ENCODE results near the gene GTF3A.

GRCh38 chr13:27463500-27463899, 39.1 kb downstream of the GTF3A start:
- TF ChIP-seq POLR2A (IDR thresholded peaks at IDR 0.05; ENCODE audit: control extremely low read depth in 1 of 2, low read depth in 2 of 2, low read length in 2 of 2) (no peak), POLR2AphosphoS5 (IDR thresholded peaks at IDR 0.05; ENCODE audit: low read depth, low read length) (no peak), JUN (IDR thresholded peaks at IDR 0.05; ENCODE audit: low read depth, low read length) (no peak), TBP (IDR thresholded peaks at IDR 0.05; ENCODE audit: low read depth, low read length) (no peak), TAF1 (IDR thresholded peaks at IDR 0.05; ENCODE audit: low read depth, low read length) (no peak), ATF2 (IDR thresholded peaks at IDR 0.05; ENCODE audit: low read length) (no peak), EGR1 (IDR thresholded peaks at IDR 0.05; ENCODE audit: borderline replicate concordance, low read depth, low read length) (no peak), CHD2 (IDR thresholded peaks at IDR 0.05; ENCODE audit: low read length) (no peak), SP4 (IDR thresholded peaks at IDR 0.05; ENCODE audit: low read length) (no peak), RXRA (IDR thresholded peaks at IDR 0.05; ENCODE audit: insufficient read depth, low read depth, low read length) (no peak)
- TF ChIP-seq, protein P1, sequence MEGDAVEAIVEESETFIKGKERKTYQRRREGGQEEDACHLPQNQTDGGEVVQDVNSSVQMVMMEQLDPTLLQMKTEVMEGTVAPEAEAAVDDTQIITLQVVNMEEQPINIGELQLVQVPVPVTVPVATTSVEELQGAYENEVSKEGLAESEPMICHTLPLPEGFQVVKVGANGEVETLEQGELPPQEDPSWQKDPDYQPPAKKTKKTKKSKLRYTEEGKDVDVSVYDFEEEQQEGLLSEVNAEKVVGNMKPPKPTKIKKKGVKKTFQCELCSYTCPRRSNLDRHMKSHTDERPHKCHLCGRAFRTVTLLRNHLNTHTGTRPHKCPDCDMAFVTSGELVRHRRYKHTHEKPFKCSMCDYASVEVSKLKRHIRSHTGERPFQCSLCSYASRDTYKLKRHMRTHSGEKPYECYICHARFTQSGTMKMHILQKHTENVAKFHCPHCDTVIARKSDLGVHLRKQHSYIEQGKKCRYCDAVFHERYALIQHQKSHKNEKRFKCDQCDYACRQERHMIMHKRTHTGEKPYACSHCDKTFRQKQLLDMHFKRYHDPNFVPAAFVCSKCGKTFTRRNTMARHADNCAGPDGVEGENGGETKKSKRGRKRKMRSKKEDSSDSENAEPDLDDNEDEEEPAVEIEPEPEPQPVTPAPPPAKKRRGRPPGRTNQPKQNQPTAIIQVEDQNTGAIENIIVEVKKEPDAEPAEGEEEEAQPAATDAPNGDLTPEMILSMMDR (IDR thresholded peaks at IDR 0.05; ENCODE audit: control extremely low read depth in 1 of 3, insufficient read depth in 1 of 3, low read depth in 1 of 3, low read length in 3 of 3) = no peak
- TF ChIP-seq, protein P2, sequence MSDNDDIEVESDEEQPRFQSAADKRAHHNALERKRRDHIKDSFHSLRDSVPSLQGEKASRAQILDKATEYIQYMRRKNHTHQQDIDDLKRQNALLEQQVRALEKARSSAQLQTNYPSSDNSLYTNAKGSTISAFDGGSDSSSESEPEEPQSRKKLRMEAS (IDR thresholded peaks at IDR 0.05) = no peak
